ENCODE measurements around the gene KCNQ4. TPM values are rescaled to one million over a fixed set of nuclear protein-coding genes. Genes with fewer than 3 reads are reported as not detected.

Gene KCNQ4
- total RNA-seq, 1 experiment from 2014 or later, result 1.6 TPM

GRCh38 chr1:40879482-40880175 lies 96.0 kb downstream of the KCNQ4 start:
- H3K27me3 ChIP-seq (replicated peaks; ENCODE audit: control insufficient read depth, insufficient read depth, low read length), result no peaks in the 10 kb centered on the region
- no TSS peak for BruUV-seq (replicated peaks)
- intact Hi-C loops (cut with micrococcal nuclease; ENCODE audit: unreplicated experiment), result no loop called here
- no peaks in the 10 kb centered on the region for H3K4me1 ChIP-seq
- Mint-ChIP-seq H3K9me3 (ENCODE audit: unreplicated experiment) (no peaks in the 10 kb centered on the region), H3K4me3 (ENCODE audit: unreplicated experiment) (no peak overlapping the region), H3K27me3 (ENCODE audit: insufficient read depth, unreplicated experiment) (no peaks in the 10 kb centered on the region), H3K27ac (ENCODE audit: unreplicated experiment) (no peak overlapping the region), H3K4me1 (ENCODE audit: low read depth, unreplicated experiment) (no peaks in the 10 kb centered on the region), H3K36me3 (ENCODE audit: insufficient read depth, unreplicated experiment) (no peaks in the 10 kb centered on the region)
- no peak for TF ChIP-seq CTCF (IDR thresholded peaks at IDR 0.05; ENCODE audit: insufficient read depth in 1 of 2, low read depth in 1 of 2, low read length in 1 of 2, severe bottlenecking in 1 of 2, unreplicated experiment in 1 of 2)
- H3K4me3 ChIP-seq (ENCODE audit: low read depth, low read length), result no peak overlapping the region
- POLR2A ChIA-PET, result no interaction called here
- DNase-seq, result no peak
- peaks cover 3% of the 10 kb centered on the region; the same call in 1 of the 2 replicates for H3K9me3 ChIP-seq
- CTCF ChIA-PET, result no interaction called here
- H3K36me3 ChIP-seq (ENCODE audit: control insufficient read depth, insufficient read depth, low read length), result no peaks in the 10 kb centered on the region

- TF ChIP-seq CTCF (IDR thresholded peaks at IDR 0.05; ENCODE audit: insufficient read depth in 1 of 2, low read depth in 1 of 2, low read length in 1 of 2, severe bottlenecking in 1 of 2, unreplicated experiment in 1 of 2), result no peak
- H3K4me1 ChIP-seq, result no peaks in the 10 kb centered on the region
- intact Hi-C loops (cut with micrococcal nuclease; ENCODE audit: unreplicated experiment), result no loop called here
- Mint-ChIP-seq H3K36me3 (ENCODE audit: insufficient read depth, unreplicated experiment) (no peaks in the 10 kb centered on the region), H3K27ac (ENCODE audit: unreplicated experiment) (no peak overlapping the region), H3K4me3 (ENCODE audit: unreplicated experiment) (no peak overlapping the region), H3K9me3 (ENCODE audit: unreplicated experiment) (no peaks in the 10 kb centered on the region), H3K27me3 (ENCODE audit: insufficient read depth, unreplicated experiment) (no peaks in the 10 kb centered on the region), H3K4me1 (ENCODE audit: low read depth, unreplicated experiment) (no peaks in the 10 kb centered on the region)
- no peak overlapping the region for H3K4me3 ChIP-seq (ENCODE audit: low read depth, low read length)
- no peak for DNase-seq
- H3K27me3 ChIP-seq (replicated peaks; ENCODE audit: control insufficient read depth, insufficient read depth, low read length), result no peaks in the 10 kb centered on the region
- ChIA-PET POLR2A (no interaction called here), CTCF (no interaction called here)
- no peaks in the 10 kb centered on the region for H3K36me3 ChIP-seq (ENCODE audit: control insufficient read depth, insufficient read depth, low read length)
- peaks cover 3% of the 10 kb centered on the region; the same call in 1 of the 2 replicates for H3K9me3 ChIP-seq
- BruUV-seq (replicated peaks), result no TSS peak
Measured at GRCh38 chr1:40880813-40881549, 97.4 kb downstream of the KCNQ4 start.

GRCh38 chr1:40884055-40884795 lies 100.6 kb downstream of the KCNQ4 start:
- no TSS peak for BruUV-seq (replicated peaks)
- H3K36me3 ChIP-seq (ENCODE audit: control insufficient read depth, insufficient read depth, low read length), result no peaks in the 10 kb centered on the region
- H3K4me3 ChIP-seq (ENCODE audit: low read depth, low read length), result no peak overlapping the region
- no peak for TF ChIP-seq CTCF (IDR thresholded peaks at IDR 0.05; ENCODE audit: insufficient read depth in 1 of 2, low read depth in 1 of 2, low read length in 1 of 2, severe bottlenecking in 1 of 2, unreplicated experiment in 1 of 2)
- no peaks in the 10 kb centered on the region for H3K9me3 ChIP-seq
- H3K27ac Mint-ChIP-seq (ENCODE audit: unreplicated experiment), result no peak overlapping the region
- no peak overlapping the region for H3K4me3 Mint-ChIP-seq (ENCODE audit: unreplicated experiment)
- H3K4me1 Mint-ChIP-seq (ENCODE audit: low read depth, unreplicated experiment), result no peaks in the 10 kb centered on the region
- intact Hi-C loops (cut with micrococcal nuclease; ENCODE audit: unreplicated experiment), result no loop called here
- H3K36me3 Mint-ChIP-seq (ENCODE audit: insufficient read depth, unreplicated experiment), result peaks cover 4% of the 10 kb centered on the region
- POLR2A ChIA-PET, result no interaction called here
- DNase-seq, result no peak
- H3K27me3 ChIP-seq (replicated peaks; ENCODE audit: control insufficient read depth, insufficient read depth, low read length), result no peaks in the 10 kb centered on the region
- no peaks in the 10 kb centered on the region for H3K4me1 ChIP-seq
- CTCF ChIA-PET, result no interaction called here
- H3K27me3 Mint-ChIP-seq (ENCODE audit: insufficient read depth, unreplicated experiment), result no peaks in the 10 kb centered on the region
- H3K9me3 Mint-ChIP-seq (ENCODE audit: unreplicated experiment), result no peaks in the 10 kb centered on the region

All from Caco-2 (cell line).